Measurements from ENCODE around the gene TMEM98.
A peak's percentile ranks its signal among the peaks of the same experiment; 100 is the strongest.

The TMEM98 gene

DNA sequence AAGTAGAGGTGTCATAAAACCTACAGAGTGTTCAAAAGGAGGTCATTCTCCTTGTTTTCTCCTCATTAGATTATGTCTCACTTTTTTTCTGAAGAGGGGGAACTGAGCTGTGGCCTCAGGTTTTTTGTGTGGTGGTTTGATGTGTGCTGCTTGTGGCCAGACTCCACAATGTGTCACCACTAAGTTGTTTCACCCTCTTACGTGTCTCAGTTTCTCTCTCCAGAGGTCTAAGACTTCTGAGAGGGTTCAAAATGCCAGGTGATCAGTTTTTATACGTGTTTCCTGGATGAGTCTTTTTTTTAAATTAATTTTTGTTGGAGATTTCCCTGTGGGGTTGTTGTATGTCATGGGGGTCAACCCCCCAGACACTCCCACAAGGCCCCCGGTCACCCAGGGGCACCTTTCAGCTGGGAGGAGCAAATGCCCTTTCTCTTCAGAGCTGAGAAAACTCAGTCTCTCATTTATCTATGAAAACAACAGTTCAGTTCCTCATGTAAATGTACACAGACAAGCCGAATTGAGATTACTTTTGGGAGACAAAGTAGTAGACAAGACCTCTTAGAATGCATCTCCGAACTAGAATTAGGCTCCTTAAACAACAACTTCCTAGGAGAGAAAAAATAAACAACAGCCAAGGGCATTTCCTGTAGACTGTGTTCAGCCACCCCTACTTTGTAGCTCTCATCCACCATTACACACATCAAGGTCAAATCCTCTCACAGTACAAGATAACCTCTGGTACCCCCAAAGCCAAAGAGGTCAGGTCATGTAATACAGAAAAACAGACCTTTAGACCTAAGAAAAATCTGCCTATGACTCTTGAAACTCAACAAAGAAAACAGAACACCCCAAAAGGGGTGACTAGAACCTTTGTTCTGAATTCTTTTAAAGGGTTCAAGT, 23.9 kb upstream of the TMEM98 start:
- no peak overlapping the region for H3K27ac ChIP-seq (ENCODE audit: insufficient read depth in 1 of 2, low read depth in 1 of 2, low read length in 2 of 2, poor library complexity in 1 of 2, severe bottlenecking in 2 of 2)
- H3K36me3 ChIP-seq (ENCODE audit: control insufficient read depth in 4 of 4, insufficient read depth in 4 of 4, low read length in 3 of 4), result no peaks in the 10 kb centered on the region
- no peak for DNase-seq
- no peaks in the 10 kb centered on the region for H3K27me3 ChIP-seq (replicated peaks in 2 of 5; ENCODE audit: control insufficient read depth in 4 of 5, insufficient read depth in 5 of 5, low read length in 4 of 5)
- no peaks in the 10 kb centered on the region for H3K4me1 ChIP-seq (ENCODE audit: control extremely low read depth in 1 of 4, control insufficient read depth in 4 of 4, insufficient read depth in 4 of 4, low read length in 3 of 4)
- ChIA-PET CTCF (no interaction called here), POLR2A (no interaction called here)
- WGBS (ENCODE audit: insufficient coverage), result no CpG with 5 or more reads among the region's 5 CpGs
- no peak overlapping the region for H3K4me3 ChIP-seq (ENCODE audit: control insufficient read depth in 1 of 7, extremely low read depth in 1 of 7, insufficient read depth in 4 of 7, low read depth in 2 of 7, low read length in 6 of 7)
- no peaks in the 10 kb centered on the region for H3K9me3 ChIP-seq (ENCODE audit: control extremely low read depth in 1 of 5, control insufficient read depth in 4 of 5, insufficient read depth in 2 of 5, low read depth in 1 of 5, low read length in 4 of 5)

DNA sequence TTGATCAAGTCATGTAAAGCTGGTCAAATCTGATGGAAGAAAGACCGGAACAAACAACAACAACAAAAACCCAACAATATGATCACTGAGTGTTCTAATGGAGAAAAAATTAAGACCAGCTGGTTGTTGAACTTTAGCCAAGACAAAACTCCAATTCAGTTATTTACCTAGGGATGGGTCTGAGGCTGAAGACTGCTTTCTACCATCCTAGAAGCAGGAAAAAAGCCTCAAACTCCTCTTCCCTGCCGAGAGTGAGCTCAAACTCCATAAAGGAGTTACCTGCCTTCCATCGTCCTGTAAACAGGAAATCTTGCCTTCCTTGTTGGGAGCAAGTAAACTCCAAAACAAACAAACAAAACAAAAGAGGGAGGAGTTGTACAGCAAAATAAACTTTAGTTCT, 23.1 kb upstream of the TMEM98 start:
- POLR2A ChIA-PET, result no interaction called here

DNA sequence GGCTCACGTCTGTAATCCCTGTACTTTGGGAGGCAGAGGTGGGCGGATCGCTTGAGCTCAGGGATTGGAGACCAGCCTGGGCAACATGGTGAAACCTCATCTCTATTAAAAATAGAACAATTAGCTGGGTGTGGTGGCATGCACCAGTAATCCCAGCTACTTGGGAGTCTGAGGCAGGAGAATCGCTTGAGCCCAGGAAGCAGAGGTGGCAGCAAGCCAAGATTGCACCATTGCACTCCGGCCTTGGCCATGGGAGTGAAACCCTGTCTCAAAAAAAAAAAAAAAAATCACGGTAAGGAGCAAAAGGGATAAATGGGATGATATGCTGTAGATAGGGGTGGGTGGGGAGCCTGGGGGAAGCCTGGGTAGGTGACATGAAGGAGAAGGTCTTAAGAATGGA, 20.4 kb upstream of the TMEM98 start:
- no peak overlapping the region for H3K4me3 ChIP-seq (ENCODE audit: control insufficient read depth in 1 of 7, extremely low read depth in 1 of 7, insufficient read depth in 4 of 7, low read depth in 2 of 7, low read length in 6 of 7)
- ChIA-PET CTCF (interaction anchor here (0.8 to 4.1 kb wide), 5 partner anchors 24 to 125 kb away, joined by 3 to 31 read pairs (median 4); partner anchors contain the start of gene MYO1D), POLR2A (interaction anchor here (0.6 kb wide), 1 partner anchor 10 kb away, joined by 3 read pairs; no protein-coding TSS in a partner anchor)
- H3K36me3 ChIP-seq (ENCODE audit: control insufficient read depth in 4 of 4, insufficient read depth in 4 of 4, low read length in 3 of 4), result no peaks in the 10 kb centered on the region
- peaks cover 0 to 3% (median 0%) of the 10 kb centered on the region in 4 experiments for H3K4me1 ChIP-seq (ENCODE audit: control extremely low read depth in 1 of 4, control insufficient read depth in 4 of 4, insufficient read depth in 4 of 4, low read length in 3 of 4)
- H3K27ac ChIP-seq (ENCODE audit: insufficient read depth in 1 of 2, low read depth in 1 of 2, low read length in 2 of 2, poor library complexity in 1 of 2, severe bottlenecking in 2 of 2), result no peak overlapping the region
- DNase-seq, result no peak
- H3K9me3 ChIP-seq (ENCODE audit: control extremely low read depth in 1 of 5, control insufficient read depth in 4 of 5, insufficient read depth in 2 of 5, low read depth in 1 of 5, low read length in 4 of 5), result no peaks in the 10 kb centered on the region
- H3K27me3 ChIP-seq (replicated peaks in 2 of 5; ENCODE audit: control insufficient read depth in 4 of 5, insufficient read depth in 5 of 5, low read length in 4 of 5), result no peaks in the 10 kb centered on the region
- WGBS (ENCODE audit: insufficient coverage), result 100% methylated on average over 1 of the region's 6 CpGs

More for the DNA sequence above, 23.1 kb upstream of the TMEM98 start:
- Histone ChIP-seq H3K4me1 (ENCODE audit: control extremely low read depth in 1 of 4, control insufficient read depth in 4 of 4, insufficient read depth in 4 of 4, low read length in 3 of 4) (no peaks in the 10 kb centered on the region), H3K36me3 (ENCODE audit: control insufficient read depth in 4 of 4, insufficient read depth in 4 of 4, low read length in 3 of 4) (no peaks in the 10 kb centered on the region), H3K27ac (ENCODE audit: insufficient read depth in 1 of 2, low read depth in 1 of 2, low read length in 2 of 2, poor library complexity in 1 of 2, severe bottlenecking in 2 of 2) (no peak overlapping the region), H3K4me3 (ENCODE audit: control insufficient read depth in 1 of 7, extremely low read depth in 1 of 7, insufficient read depth in 4 of 7, low read depth in 2 of 7, low read length in 6 of 7) (no peak overlapping the region), H3K27me3 (replicated peaks in 2 of 5; ENCODE audit: control insufficient read depth in 4 of 5, insufficient read depth in 5 of 5, low read length in 4 of 5) (no peaks in the 10 kb centered on the region), H3K9me3 (ENCODE audit: control extremely low read depth in 1 of 5, control insufficient read depth in 4 of 5, insufficient read depth in 2 of 5, low read depth in 1 of 5, low read length in 4 of 5) (no peaks in the 10 kb centered on the region)
- DNase-seq, result no peak
- 100% methylated on average over 1 of the region's 3 CpGs for WGBS (ENCODE audit: insufficient coverage)
- CTCF ChIA-PET, result no interaction called here

GRCh38 chr17:32909787-32910369, 18.1 kb upstream of the TMEM98 start:
- H3K4me1 ChIP-seq (ENCODE audit: control extremely low read depth in 1 of 4, control insufficient read depth in 4 of 4, insufficient read depth in 4 of 4, low read length in 3 of 4), result peaks cover 0 to 3% (median 0%) of the 10 kb centered on the region in 4 experiments
- CTCF ChIA-PET, result interaction anchor here (0.6 to 4.1 kb wide), 15 partner anchors 10 to 132 kb away, joined by 3 to 31 read pairs (median 3); partner anchors contain the start of gene MYO1D
- POLR2A ChIA-PET, result no interaction called here
- WGBS (ENCODE audit: insufficient coverage), result 8% methylated on average over 2 of the region's 4 CpGs
- no peaks in the 10 kb centered on the region for H3K36me3 ChIP-seq (ENCODE audit: control insufficient read depth in 4 of 4, insufficient read depth in 4 of 4, low read length in 3 of 4)
- no peak overlapping the region for H3K4me3 ChIP-seq (ENCODE audit: control insufficient read depth in 1 of 7, extremely low read depth in 1 of 7, insufficient read depth in 4 of 7, low read depth in 2 of 7, low read length in 6 of 7)
- no peaks in the 10 kb centered on the region for H3K9me3 ChIP-seq (ENCODE audit: control extremely low read depth in 1 of 5, control insufficient read depth in 4 of 5, insufficient read depth in 2 of 5, low read depth in 1 of 5, low read length in 4 of 5)
- H3K27ac ChIP-seq (ENCODE audit: insufficient read depth in 1 of 2, low read depth in 1 of 2, low read length in 2 of 2, poor library complexity in 1 of 2, severe bottlenecking in 2 of 2), result no peak overlapping the region
- H3K27me3 ChIP-seq (replicated peaks in 2 of 5; ENCODE audit: control insufficient read depth in 4 of 5, insufficient read depth in 5 of 5, low read length in 4 of 5), result no peaks in the 10 kb centered on the region
- peak; percentile 78 to 89 (median 84) for DNase-seq

DNA sequence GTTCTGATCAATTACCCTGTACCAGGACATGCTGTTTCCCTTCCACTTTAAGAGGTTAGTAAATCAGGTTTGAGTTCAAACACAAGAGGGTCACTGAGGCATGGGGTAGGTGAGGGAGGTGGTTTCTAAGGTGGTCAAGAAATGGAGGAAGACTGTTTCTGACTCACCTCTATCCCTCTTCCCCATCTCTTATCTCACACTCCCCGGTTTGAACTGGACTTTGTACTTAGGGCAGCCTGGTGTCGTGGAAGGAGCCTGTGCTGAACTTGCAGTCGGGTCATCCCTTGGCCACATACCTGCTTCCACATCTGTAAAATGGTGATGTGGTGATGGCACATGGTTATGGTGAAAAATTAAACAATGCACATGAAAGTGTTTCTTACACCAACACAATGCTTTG, 17.2 kb upstream of the TMEM98 start:
- Histone ChIP-seq H3K4me3 (ENCODE audit: control insufficient read depth in 1 of 7, extremely low read depth in 1 of 7, insufficient read depth in 4 of 7, low read depth in 2 of 7, low read length in 6 of 7) (no peak overlapping the region), H3K4me1 (ENCODE audit: control extremely low read depth in 1 of 4, control insufficient read depth in 4 of 4, insufficient read depth in 4 of 4, low read length in 3 of 4) (peaks cover 0 to 3% (median 0%) of the 10 kb centered on the region in 4 experiments), H3K27ac (ENCODE audit: insufficient read depth in 1 of 2, low read depth in 1 of 2, low read length in 2 of 2, poor library complexity in 1 of 2, severe bottlenecking in 2 of 2) (no peak overlapping the region), H3K27me3 (replicated peaks in 2 of 5; ENCODE audit: control insufficient read depth in 4 of 5, insufficient read depth in 5 of 5, low read length in 4 of 5) (no peaks in the 10 kb centered on the region), H3K9me3 (ENCODE audit: control extremely low read depth in 1 of 5, control insufficient read depth in 4 of 5, insufficient read depth in 2 of 5, low read depth in 1 of 5, low read length in 4 of 5) (no peaks in the 10 kb centered on the region), H3K36me3 (ENCODE audit: control insufficient read depth in 4 of 4, insufficient read depth in 4 of 4, low read length in 3 of 4) (no peaks in the 10 kb centered on the region)
- no peak for DNase-seq
- no CpG with 5 or more reads among the region's 3 CpGs for WGBS (ENCODE audit: insufficient coverage)
- ChIA-PET CTCF (interaction anchor here (0.7 to 4.1 kb wide), 9 partner anchors 9 to 132 kb away, joined by 3 to 31 read pairs (median 4); partner anchors contain the start of gene MYO1D), POLR2A (no interaction called here)

GRCh38 chr17:32912218-32912897, 15.6 kb upstream of the TMEM98 start:
- Histone ChIP-seq H3K4me1 (ENCODE audit: control extremely low read depth in 1 of 4, control insufficient read depth in 4 of 4, insufficient read depth in 4 of 4, low read length in 3 of 4) (peaks cover 0 to 3% (median 0%) of the 10 kb centered on the region in 4 experiments), H3K9me3 (ENCODE audit: control extremely low read depth in 1 of 5, control insufficient read depth in 4 of 5, insufficient read depth in 2 of 5, low read depth in 1 of 5, low read length in 4 of 5) (no peaks in the 10 kb centered on the region), H3K4me3 (ENCODE audit: control insufficient read depth in 1 of 7, extremely low read depth in 1 of 7, insufficient read depth in 4 of 7, low read depth in 2 of 7, low read length in 6 of 7) (no peak overlapping the region), H3K27ac (ENCODE audit: insufficient read depth in 1 of 2, low read depth in 1 of 2, low read length in 2 of 2, poor library complexity in 1 of 2, severe bottlenecking in 2 of 2) (no peak overlapping the region), H3K27me3 (replicated peaks in 2 of 5; ENCODE audit: control insufficient read depth in 4 of 5, insufficient read depth in 5 of 5, low read length in 4 of 5) (no peaks in the 10 kb centered on the region), H3K36me3 (ENCODE audit: control insufficient read depth in 4 of 4, insufficient read depth in 4 of 4, low read length in 3 of 4) (no peaks in the 10 kb centered on the region)
- ChIA-PET POLR2A (no interaction called here), CTCF (interaction anchor here (1.0 to 2.6 kb wide), 5 partner anchors 34 to 134 kb away, joined by 3 to 16 read pairs (median 6); no protein-coding TSS in a partner anchor)
- DNase-seq, result no peak
- WGBS (ENCODE audit: insufficient coverage), result 93% methylated on average over 8 of the region's 10 CpGs

Measured in common myeloid progenitor, CD34-positive (primary cell).